CD4-positive, alpha-beta memory T cell (primary cell): ENCODE results near the gene IBSP. TPM values are rescaled to one million over a fixed set of nuclear protein-coding genes. Genes with fewer than 3 reads are reported as not detected.

Experiments used
- CTCF ChIA-PET: fragments of 350-600 bp; sonication (Branson Sonifier 250); formaldehyde crosslinking; loops from one replicate; lab custom pipeline; 2021; ENCODE audit warnings: inconsistent platforms; ENCODE audit not compliant: partially characterized antibody; lab: Charles Lee
- POLR2A ChIA-PET: fragments of 350-600 bp; sonication (Branson Sonifier 250); formaldehyde crosslinking; loops from one replicate; lab custom pipeline; 2021; ENCODE audit not compliant: partially characterized antibody; lab: Charles Lee
- DNase-seq, 5 donors: peaks; one replicate each; pipeline versions ENCODE4 v3.0.0 to v3.0.0-alpha.2; 2020 to 2022; ENCODE audit warnings: mixed read lengths in 1 of 5
- H3K27ac ChIP-seq: one replicate; pipeline ENCODE4 v1.7.0; 2013; ENCODE audit warnings: low read depth, low read length
- H3K27me3 ChIP-seq: 2 replicates; pipeline ENCODE4 v1.7.0; 2013; ENCODE audit warnings: mild to moderate bottlenecking, low read length, moderate library complexity; ENCODE audit not compliant: insufficient read depth
- H3K36me3 ChIP-seq: 2 replicates; pipeline ENCODE4 v1.7.0; 2013; ENCODE audit warnings: mild to moderate bottlenecking, low read length, moderate library complexity; ENCODE audit not compliant: insufficient read depth
- H3K4me1 ChIP-seq: 2 replicates; pipeline ENCODE4 v1.7.0; 2013; ENCODE audit warnings: mild to moderate bottlenecking, low read length, moderate library complexity; ENCODE audit not compliant: insufficient read depth
- H3K4me3 ChIP-seq, 2 donors: one replicate each; pipeline ENCODE4 v1.7.0; 2013; ENCODE audit warnings: low read length in 2 of 2, mild to moderate bottlenecking in 1 of 2
- H3K9me3 ChIP-seq, 2 donors: one replicate each; pipeline ENCODE4 v1.7.0; 2013; ENCODE audit warnings: low read length in 2 of 2, control low read depth in 1 of 2; ENCODE audit not compliant: control insufficient read depth in 1 of 2
- H3K27ac Mint-ChIP-seq, 7 donors: one replicate each; pipeline ENCODE4 v1.8.0; 2020 to 2021; ENCODE audit warnings: mixed read lengths in 7 of 7, mild to moderate bottlenecking in 6 of 7, inconsistent platforms in 3 of 7, moderate library complexity in 3 of 7
- H3K27me3 Mint-ChIP-seq, 2 donors: one replicate each; pipeline ENCODE4 v1.8.0; 2020 to 2021; ENCODE audit warnings: mixed read lengths in 2 of 2
- H3K36me3 Mint-ChIP-seq, 2 donors: one replicate each; pipeline ENCODE4 v1.8.0; 2020 to 2021; ENCODE audit warnings: mixed read lengths in 2 of 2, inconsistent platforms in 1 of 2, mild to moderate bottlenecking in 1 of 2
- H3K4me1 Mint-ChIP-seq, 4 donors: one replicate each; pipeline ENCODE4 v1.8.0; 2020 to 2021; ENCODE audit warnings: mixed read lengths in 4 of 4, mild to moderate bottlenecking in 1 of 4
- H3K4me3 Mint-ChIP-seq, 8 donors: one replicate each; pipeline ENCODE4 v1.8.0; 2020 to 2021; ENCODE audit warnings: mixed read lengths in 8 of 8, mild to moderate bottlenecking in 7 of 8, moderate library complexity in 6 of 8, inconsistent platforms in 3 of 8
- H3K9me3 Mint-ChIP-seq, 8 donors: one replicate each; pipeline ENCODE4 v1.8.0; 2020 to 2021; ENCODE audit warnings: mixed read lengths in 8 of 8, mild to moderate bottlenecking in 5 of 8, inconsistent platforms in 3 of 8, moderate library complexity in 1 of 8
- intact Hi-C: fragments of 100-400 bp; cut with micrococcal nuclease; formaldehyde crosslinking; loops from one replicate; pipeline ENCODE4 v1.15.1; 2023
- polyA plus RNA-seq, 2 donors: library from polyadenylated mRNA; unstranded; fragments of 300-500 nt; fragmentation: Illumina TruSeq; gene quantifications; one replicate each; pipeline ENCODE4 v1.2.3, GENCODE V29; 2021
- total RNA-seq, 2 experiments: library from RNA; stranded (reverse); gene quantifications; one replicate each; pipeline ENCODE4 v1.2.3, GENCODE V29; 2021

Gene IBSP
- total and polyA plus RNA-seq, 4 experiments from 2014 or later, result not detected

DNA sequence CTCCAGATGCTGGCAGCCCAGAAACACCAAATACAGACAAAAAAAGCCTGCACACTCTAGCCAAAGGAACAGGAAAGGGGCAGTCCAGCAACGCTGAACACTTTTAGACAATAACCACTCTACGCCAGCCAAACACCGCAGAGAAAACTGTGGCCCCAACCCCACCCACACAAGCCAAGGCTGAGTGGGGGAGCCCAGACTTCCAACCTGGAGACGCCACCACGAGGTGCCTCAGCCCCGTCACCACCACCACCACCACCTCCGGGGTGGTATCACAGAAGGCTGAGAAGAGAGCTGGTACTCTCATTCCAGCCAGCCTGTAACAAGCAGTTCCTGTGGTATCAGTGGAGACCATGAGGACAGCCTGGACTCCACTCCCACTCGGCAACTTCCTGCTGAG lies 56.2 kb downstream of the IBSP start:
- H3K27me3 ChIP-seq, result no peaks in the 10 kb centered on the region
- H3K4me1 ChIP-seq, result no peaks in the 10 kb centered on the region
- H3K9me3 ChIP-seq, result no peaks in the 10 kb centered on the region
- H3K4me1 Mint-ChIP-seq, result no peaks in the 10 kb centered on the region
- no peak overlapping the region for H3K27ac Mint-ChIP-seq
- DNase-seq, result no peak
- peaks cover 4 to 6% of the 10 kb centered on the region in 2 donors for H3K27me3 Mint-ChIP-seq
- ChIA-PET CTCF (no interaction called here), POLR2A (no interaction called here)
- H3K36me3 Mint-ChIP-seq, result no peaks in the 10 kb centered on the region
- no peak overlapping the region for H3K27ac ChIP-seq
- no peaks in the 10 kb centered on the region for H3K9me3 Mint-ChIP-seq
- H3K36me3 ChIP-seq, result no peaks in the 10 kb centered on the region
- intact Hi-C loops, result no loop called here
- H3K4me3 ChIP-seq, result no peak overlapping the region
- H3K4me3 Mint-ChIP-seq, result no peak overlapping the region

DNA sequence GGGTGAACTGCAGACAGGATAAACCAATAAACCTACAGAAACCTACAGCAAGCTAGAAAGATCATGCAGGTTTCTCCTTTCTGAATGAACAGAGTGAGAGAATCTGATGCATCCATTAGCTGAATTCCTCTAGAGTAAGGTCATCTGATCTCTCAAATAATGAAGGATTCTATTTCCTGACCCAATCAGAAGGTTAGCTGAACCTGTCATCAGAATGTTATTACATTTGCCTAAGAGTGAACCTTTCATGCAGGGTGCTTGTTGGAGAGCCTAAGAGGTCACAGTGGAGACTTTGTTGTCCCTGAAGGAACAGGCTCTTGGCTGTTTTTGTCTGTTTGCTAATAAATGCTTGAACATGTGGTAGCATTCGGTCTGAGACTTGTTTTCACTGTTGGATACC lies 57.5 kb downstream of the IBSP start:
- Histone ChIP-seq H3K9me3 (no peaks in the 10 kb centered on the region), H3K4me3 (no peak overlapping the region), H3K36me3 (no peaks in the 10 kb centered on the region), H3K27me3 (no peaks in the 10 kb centered on the region), H3K27ac (no peak overlapping the region), H3K4me1 (no peaks in the 10 kb centered on the region)
- intact Hi-C loops, result no loop called here
- Mint-ChIP-seq H3K36me3 (no peaks in the 10 kb centered on the region), H3K9me3 (no peaks in the 10 kb centered on the region), H3K27me3 (peaks cover 4% of the 10 kb centered on the region in 2 donors), H3K4me1 (no peaks in the 10 kb centered on the region), H3K4me3 (no peak overlapping the region), H3K27ac (no peak overlapping the region)
- ChIA-PET POLR2A (no interaction called here), CTCF (interaction anchor here (0.7 to 1.5 kb wide), 2 partner anchors 8 to 355 kb away, joined by 3 to 4 read pairs; no protein-coding TSS in a partner anchor)
- DNase-seq, result no peak

DNA sequence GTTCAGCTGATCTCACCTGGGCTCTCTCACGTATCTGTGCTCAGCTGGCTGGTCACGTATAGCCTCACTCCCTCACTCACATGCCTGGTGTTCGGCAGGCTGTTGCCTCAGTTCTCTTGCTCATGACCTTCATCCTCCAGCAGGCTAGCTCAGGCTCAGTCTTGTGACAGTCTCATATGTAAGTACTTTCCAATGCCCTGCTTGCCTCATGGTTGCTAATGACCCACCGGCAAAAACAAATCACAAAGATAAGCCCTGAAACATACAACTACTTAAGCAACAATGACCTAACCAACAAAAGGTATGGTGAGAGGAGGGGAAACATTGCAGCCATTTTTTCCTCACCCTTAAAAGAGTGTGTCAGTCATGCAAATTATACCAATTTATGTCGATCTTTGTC lies 58.4 kb downstream of the IBSP start:
- no peak for DNase-seq
- Mint-ChIP-seq H3K27me3 (peaks cover 4% of the 10 kb centered on the region in 2 donors), H3K4me1 (no peaks in the 10 kb centered on the region), H3K9me3 (no peaks in the 10 kb centered on the region), H3K4me3 (no peak overlapping the region), H3K36me3 (no peaks in the 10 kb centered on the region), H3K27ac (no peak overlapping the region)
- no peaks in the 10 kb centered on the region for H3K36me3 ChIP-seq
- H3K4me1 ChIP-seq, result no peaks in the 10 kb centered on the region
- no peak overlapping the region for H3K4me3 ChIP-seq
- POLR2A ChIA-PET, result no interaction called here
- H3K27me3 ChIP-seq, result no peaks in the 10 kb centered on the region
- H3K27ac ChIP-seq, result no peak overlapping the region
- H3K9me3 ChIP-seq, result no peaks in the 10 kb centered on the region
- CTCF ChIA-PET, result interaction anchor here (0.8 to 1.5 kb wide), 2 partner anchors 9 to 15 kb away, joined by 3 read pairs; no protein-coding TSS in a partner anchor
- intact Hi-C loops, result no loop called here

Other genes with a start within 250 kb of the IBSP start
- gene DSPP, start 191.0 kb upstream of the IBSP start, total RNA-seq, result not detected
- not detected for gene DSPP, start 191.0 kb upstream of the IBSP start, polyA plus RNA-seq
- gene DMP1, start 149.3 kb upstream of the IBSP start, total RNA-seq, result not detected
- not detected for gene DMP1, start 149.3 kb upstream of the IBSP start, polyA plus RNA-seq
- gene MEPE, start 33.4 kb downstream of the IBSP start, total RNA-seq, result not detected
- gene MEPE, start 33.4 kb downstream of the IBSP start, polyA plus RNA-seq, result not detected
- gene SPP1, start 176.2 kb downstream of the IBSP start, total RNA-seq, result 10 to 100 TPM; 15.5 to 19.9 TPM
- gene SPP1, start 176.2 kb downstream of the IBSP start, polyA plus RNA-seq, result not detected
- 1 to 10 TPM; 6.8 to 7.5 TPM for gene PKD2, start 208.1 kb downstream of the IBSP start, total RNA-seq
- gene PKD2, start 208.1 kb downstream of the IBSP start, polyA plus RNA-seq, result 1 to 10 TPM in 1 of 2 donors, under 1 TPM in 1; 0.93 to 5.2 TPM